ENCODE results near the gene DBT. TPM values are rescaled to one million over a fixed set of nuclear protein-coding genes. Genes with fewer than 3 reads are reported as not detected.

DBT gene
- total RNA-seq, 1 donor from 2014 or later: 12.4 TPM

GRCh38 chr1:100198596-100198995, 51.0 kb downstream of the DBT start:
- peaks cover 41% of the 10 kb centered on the region for H3K36me3 Mint-ChIP-seq (ENCODE audit: low read depth)
- H3K4me1 Mint-ChIP-seq (ENCODE audit: low read depth): peaks cover 7% of the 10 kb centered on the region
- DNase-seq (ENCODE audit: low spot score): no peak
- H3K27me3 Mint-ChIP-seq (ENCODE audit: low read depth): no peaks in the 10 kb centered on the region
- H3K9me3 Mint-ChIP-seq (ENCODE audit: low read depth): peaks cover 16% of the 10 kb centered on the region
- no peak overlapping the region for H3K27ac Mint-ChIP-seq (ENCODE audit: unreplicated experiment)
- no peak overlapping the region for H3K4me3 Mint-ChIP-seq (ENCODE audit: unreplicated experiment)
- TF ChIP-seq CTCF (IDR thresholded peaks at IDR 0.05): no peak

DNA sequence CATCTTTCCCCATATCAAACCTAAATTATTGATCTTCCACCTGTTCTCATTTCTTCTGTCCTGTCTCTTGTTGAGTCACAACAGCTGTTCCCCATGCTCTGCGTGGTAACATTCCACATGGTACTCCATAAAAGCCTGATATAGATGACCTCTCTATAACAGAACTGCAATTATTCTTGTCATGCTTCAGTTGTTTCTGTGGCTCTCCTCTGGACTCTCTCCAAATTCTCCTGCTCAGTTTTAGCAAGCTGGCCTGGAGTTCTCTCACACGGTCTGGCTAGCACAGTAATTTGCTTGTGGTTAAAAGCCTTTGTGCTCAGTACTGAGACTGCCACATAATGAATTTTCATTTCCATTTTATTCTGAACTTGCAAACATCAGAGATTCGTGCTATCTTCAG, 61.0 kb downstream of the DBT start:
- no peak for DNase-seq (ENCODE audit: low spot score)
- Mint-ChIP-seq H3K27me3 (ENCODE audit: low read depth) (no peaks in the 10 kb centered on the region), H3K4me3 (ENCODE audit: unreplicated experiment) (no peak overlapping the region), H3K27ac (ENCODE audit: unreplicated experiment) (no peak overlapping the region), H3K9me3 (ENCODE audit: low read depth) (peaks cover 3% of the 10 kb centered on the region), H3K4me1 (ENCODE audit: low read depth) (no peaks in the 10 kb centered on the region), H3K36me3 (ENCODE audit: low read depth) (peaks cover 7% of the 10 kb centered on the region)
- TF ChIP-seq CTCF (IDR thresholded peaks at IDR 0.05): no peak

- Mint-ChIP-seq H3K27ac (ENCODE audit: unreplicated experiment) (no peak overlapping the region), H3K27me3 (ENCODE audit: low read depth) (no peaks in the 10 kb centered on the region), H3K4me3 (ENCODE audit: unreplicated experiment) (no peak overlapping the region), H3K9me3 (ENCODE audit: low read depth) (peaks cover 3% of the 10 kb centered on the region), H3K4me1 (ENCODE audit: low read depth) (no peaks in the 10 kb centered on the region), H3K36me3 (ENCODE audit: low read depth) (peaks cover 7% of the 10 kb centered on the region)
- no peak for TF ChIP-seq CTCF (IDR thresholded peaks at IDR 0.05)
- DNase-seq (ENCODE audit: low spot score): no peak
Observed at GRCh38 chr1:100187912-100188311, 61.7 kb downstream of the DBT start.

DNA sequence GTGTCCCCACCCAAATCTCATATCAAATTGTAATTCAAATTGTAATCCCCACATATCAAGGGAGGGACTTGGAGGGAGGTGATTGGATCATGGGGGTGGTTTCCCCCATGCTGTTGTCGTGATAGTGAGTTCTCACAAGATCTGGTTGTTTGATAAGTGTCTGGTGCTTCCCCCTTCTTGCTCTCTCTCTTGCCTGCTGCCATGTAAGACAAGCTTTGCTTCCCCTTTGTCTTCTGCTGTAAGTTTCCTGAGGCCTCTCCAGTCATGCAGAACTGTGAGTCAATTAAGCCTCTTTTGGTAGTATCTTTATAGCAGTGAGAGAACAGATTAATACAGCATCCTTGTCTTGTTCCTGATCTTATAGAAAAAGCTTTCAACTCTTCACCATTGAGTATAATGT, 65.1 kb downstream of the DBT start:
- Mint-ChIP-seq H3K27me3 (ENCODE audit: low read depth) (no peaks in the 10 kb centered on the region), H3K4me1 (ENCODE audit: low read depth) (no peaks in the 10 kb centered on the region), H3K36me3 (ENCODE audit: low read depth) (peaks cover 4% of the 10 kb centered on the region), H3K9me3 (ENCODE audit: low read depth) (peaks cover 7% of the 10 kb centered on the region), H3K27ac (ENCODE audit: unreplicated experiment) (no peak overlapping the region), H3K4me3 (ENCODE audit: unreplicated experiment) (no peak overlapping the region)
- no peak for DNase-seq (ENCODE audit: low spot score)
- TF ChIP-seq CTCF (IDR thresholded peaks at IDR 0.05): no peak

GRCh38 chr1:100183370-100183769, 66.3 kb downstream of the DBT start:
- Mint-ChIP-seq H3K9me3 (ENCODE audit: low read depth) (peaks cover 7% of the 10 kb centered on the region), H3K4me3 (ENCODE audit: unreplicated experiment) (no peak overlapping the region), H3K4me1 (ENCODE audit: low read depth) (no peaks in the 10 kb centered on the region), H3K27me3 (ENCODE audit: low read depth) (no peaks in the 10 kb centered on the region), H3K36me3 (ENCODE audit: low read depth) (peaks cover 4% of the 10 kb centered on the region), H3K27ac (ENCODE audit: unreplicated experiment) (no peak overlapping the region)
- no peak for TF ChIP-seq CTCF (IDR thresholded peaks at IDR 0.05)
- DNase-seq (ENCODE audit: low spot score): no peak

All from chondrocyte (in vitro differentiated cells).